ENCODE measurements around the gene PIP4K2C.
"Not testable (repeated sequence)": the region's sequence is repeated elsewhere in the genome, so short reads cannot be mapped to it uniquely, and the experiment has no call there.

PIP4K2C gene

DNA sequence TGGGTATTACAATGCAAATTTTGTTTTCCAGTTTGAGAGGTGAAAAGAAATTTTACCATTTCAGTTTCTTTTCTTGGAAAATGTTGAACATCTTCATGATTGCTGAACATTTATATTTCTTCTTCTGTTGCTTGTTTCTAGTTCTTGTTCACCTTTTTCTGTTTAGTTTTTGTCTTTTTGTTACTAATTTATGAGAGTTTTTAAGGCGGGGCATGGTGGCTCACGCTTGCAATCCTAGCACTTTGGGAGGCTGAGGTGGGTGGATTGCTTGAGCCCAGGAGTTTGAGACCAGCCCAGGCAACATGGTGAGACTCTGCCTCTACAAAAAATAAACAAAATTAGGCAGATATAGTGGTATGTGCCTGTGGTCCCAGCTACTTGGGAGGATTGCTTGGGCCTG, 30.5 kb upstream of the PIP4K2C start:
- DNase-seq (ENCODE audit: low spot score): no peak

DNA sequence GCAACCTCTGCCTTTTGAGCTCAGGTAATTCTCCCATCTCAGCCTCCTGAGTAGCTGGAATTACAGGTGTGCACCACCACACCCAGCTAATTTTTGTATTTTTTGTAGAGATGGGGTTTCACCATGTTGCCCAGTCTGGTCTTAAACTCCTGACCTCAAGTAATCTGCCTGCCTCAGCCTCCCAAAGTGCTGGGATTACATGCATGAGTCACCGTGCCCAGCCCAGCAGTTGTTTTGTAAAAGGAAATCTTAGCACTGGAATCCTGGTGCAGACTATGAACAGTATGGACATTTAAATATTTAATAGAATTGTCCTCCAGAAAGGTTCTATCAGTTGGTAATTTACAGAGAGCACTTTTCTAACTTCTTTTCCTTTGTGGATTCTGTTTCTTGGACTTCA, 29.9 kb upstream of the PIP4K2C start:
- DNase-seq (ENCODE audit: low spot score): not testable (repeated sequence)

DNA sequence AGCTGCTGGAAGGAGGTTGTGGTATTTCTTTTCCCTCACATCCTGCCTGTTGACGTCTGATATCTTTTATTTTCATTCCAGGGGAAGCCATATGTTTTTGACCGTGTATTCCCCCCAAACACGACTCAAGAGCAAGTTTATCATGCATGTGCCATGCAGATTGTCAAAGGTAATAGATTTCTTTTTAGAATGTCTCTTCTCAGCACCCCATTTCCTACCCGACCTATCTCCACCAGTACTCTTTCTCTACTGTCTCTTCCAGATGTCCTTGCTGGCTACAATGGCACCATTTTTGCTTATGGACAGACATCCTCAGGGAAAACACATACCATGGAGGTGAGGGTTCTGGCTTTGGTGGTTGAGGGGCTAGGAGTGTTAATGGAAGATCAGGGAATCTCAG, 27.6 kb upstream of the PIP4K2C start:
- no peak for DNase-seq (ENCODE audit: low spot score)

DNA sequence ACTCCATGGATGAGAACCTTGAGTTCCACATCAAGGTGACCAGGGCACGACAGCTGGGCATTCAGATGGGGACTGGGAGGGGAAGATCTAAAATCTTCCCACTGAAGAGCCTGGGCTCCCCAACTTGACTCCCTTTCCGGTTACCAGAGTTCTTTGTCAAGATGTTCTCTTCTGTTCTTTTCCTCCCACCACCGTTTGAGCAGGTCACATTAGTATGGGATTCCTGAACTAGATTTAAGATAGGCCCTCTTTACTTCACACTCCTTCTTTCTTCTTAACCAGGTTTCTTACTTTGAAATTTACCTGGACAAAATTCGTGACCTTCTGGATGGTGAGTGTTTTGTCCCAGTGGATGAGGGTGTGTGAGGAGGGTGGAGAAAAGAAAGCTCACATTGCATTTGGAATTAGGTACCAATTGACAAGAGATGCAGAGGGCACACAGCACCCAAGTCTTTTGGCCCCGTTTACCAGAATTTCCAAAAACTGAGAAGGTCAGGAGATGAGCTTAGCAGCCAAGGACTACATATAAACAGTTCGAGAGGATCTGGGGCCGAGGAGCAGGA, 26.7 kb upstream of the PIP4K2C start:
- DNase-seq (ENCODE audit: low spot score): no peak

DNA sequence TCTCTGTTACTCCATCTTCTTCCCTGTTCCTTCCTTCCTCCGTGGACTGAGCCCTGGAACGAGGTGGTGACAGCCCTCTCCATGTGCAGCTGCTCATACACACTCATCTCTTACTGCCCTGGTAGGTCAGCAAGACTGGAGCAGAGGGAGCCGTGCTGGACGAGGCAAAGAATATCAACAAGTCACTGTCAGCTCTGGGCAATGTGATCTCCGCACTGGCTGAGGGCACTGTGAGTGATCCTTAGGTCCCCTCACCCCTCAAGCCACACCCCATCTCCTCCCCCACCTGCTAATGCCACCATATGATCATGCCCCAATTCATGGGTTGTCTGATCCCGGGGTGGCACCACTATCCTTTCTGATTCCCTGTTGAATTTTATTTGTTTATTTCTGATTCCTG, 22.2 kb upstream of the PIP4K2C start:
- no peak for DNase-seq (ENCODE audit: low spot score)

DNA sequence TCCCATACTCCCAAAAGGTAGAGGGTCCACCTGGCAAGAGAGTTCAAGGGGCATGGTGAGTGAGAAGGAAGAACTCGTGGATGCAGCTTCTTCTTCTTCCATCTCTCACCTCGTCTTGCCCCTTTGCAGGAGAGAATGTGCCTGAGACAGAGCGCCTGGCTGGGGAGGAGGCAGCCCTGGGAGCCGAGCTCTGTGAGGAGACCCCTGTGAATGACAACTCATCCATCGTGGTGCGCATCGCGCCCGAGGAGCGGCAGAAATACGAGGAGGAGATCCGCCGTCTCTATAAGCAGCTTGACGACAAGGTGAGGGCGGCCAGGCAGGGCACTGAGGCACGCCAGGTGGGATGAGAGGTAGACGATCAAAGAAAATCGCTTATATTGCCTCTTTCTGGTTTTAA, 21.1 kb upstream of the PIP4K2C start:
- DNase-seq (ENCODE audit: low spot score): no peak

DNA sequence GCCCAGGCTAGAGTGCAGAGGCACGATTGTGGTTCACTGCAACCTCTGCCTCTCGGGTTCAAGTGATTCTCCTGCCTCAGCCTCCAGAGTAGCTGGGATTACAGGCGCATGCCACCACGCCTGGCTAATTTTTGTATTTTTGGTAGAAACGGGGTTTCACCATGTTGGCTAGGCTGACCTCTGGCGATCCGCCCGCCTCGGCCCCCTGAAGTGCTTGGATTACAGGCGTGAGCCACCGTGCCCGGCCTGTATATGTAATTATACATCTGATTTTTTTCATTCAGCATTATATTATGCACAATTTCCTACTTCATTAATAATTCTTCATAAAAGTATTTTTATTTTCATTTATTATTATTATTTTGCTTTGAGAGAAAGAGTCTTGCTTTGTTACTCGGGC, 20.6 kb upstream of the PIP4K2C start:
- DNase-seq (ENCODE audit: low spot score): not testable (repeated sequence)

DNA sequence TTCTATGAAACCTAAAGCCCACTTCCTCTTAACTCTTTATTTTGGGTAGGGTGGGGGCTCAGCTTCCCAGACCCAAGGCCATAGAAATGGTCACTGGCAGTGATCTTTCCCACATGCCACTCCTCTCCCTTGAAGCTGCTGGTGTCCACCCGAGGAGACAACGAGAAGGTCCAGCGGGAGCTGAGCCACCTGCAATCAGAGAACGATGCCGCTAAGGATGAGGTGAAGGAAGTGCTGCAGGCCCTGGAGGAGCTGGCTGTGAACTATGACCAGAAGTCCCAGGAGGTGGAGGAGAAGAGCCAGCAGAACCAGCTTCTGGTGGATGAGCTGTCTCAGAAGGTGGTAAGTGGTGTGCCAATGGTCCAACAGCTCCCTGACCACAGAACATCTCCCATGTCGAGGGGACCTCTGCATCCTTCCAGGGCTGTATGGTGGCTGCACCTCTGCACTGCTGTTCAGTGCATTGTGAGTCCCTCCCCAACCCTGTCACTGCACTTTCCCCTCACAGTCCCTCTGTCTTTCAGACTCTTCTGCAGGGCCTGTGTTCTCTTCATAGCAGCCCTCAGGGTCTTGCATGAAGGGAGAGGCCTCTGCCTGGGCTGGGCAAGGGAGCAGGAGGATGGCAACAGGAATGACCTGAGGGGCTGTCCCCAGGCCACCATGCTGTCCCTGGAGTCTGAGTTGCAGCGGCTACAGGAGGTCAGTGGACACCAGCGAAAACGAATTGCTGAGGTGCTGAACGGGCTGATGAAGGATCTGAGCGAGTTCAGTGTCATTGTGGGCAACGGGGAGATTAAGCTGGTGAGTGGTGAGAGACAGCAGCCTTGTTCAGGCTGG, 18.8 kb upstream of the PIP4K2C start:
- no peak for DNase-seq (ENCODE audit: low spot score)

DNA sequence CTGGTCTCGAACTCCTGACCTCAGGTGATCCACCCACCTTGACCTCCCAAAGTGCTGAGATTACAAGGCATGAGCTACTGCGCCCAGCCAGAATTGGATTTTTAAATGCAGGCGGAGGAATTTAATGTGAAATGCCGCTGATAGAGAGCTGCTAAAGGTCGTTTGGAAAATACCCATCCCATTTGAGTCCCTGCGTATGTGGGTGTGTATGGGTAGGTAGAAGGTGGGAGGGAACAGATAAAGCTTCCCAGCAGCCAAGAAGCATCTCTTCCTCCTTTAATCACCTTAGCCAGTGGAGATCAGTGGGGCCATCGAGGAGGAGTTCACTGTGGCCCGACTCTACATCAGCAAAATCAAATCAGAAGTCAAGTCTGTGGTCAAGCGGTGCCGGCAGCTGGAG, 16.2 kb upstream of the PIP4K2C start:
- DNase-seq (ENCODE audit: low spot score): no peak

DNA sequence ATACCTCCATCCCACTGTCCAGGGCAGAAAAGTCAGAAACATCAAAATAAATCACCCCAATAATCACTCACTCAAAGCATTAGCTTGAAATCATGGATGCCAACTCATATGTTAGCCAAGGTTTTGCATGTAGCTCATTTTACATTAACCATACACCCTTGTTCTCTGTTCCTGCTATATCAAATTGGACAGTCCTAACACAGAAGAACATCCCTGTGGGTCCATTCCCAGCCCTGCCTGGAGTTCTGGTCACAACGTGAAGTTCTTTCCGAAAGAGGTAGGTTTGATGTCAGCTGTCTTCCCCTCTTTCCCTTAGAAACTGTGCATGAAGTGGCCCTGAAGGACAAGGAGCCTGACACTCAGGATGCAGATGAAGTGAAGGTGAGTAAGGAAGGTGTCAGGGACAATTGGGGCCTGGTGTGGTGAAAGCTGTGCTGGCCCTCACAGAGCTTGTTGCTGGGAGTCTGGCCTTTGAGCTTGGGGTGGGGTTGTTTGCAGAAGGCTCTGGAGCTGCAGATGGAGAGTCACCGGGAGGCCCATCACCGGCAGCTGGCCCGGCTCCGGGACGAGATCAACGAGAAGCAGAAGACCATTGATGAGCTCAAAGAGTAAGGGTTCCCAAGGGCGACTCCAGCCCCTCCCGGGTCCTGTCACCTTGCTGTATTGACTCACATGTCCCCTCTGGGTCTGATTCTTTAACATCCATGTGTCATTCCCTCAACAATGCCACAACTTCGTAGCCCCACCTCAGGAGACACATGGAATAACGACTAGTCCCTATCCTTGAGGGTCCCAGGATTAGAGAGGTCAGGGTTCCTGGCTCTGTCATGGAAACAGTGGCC, 15.0 kb upstream of the PIP4K2C start:
- no peak for DNase-seq (ENCODE audit: low spot score)

DNA sequence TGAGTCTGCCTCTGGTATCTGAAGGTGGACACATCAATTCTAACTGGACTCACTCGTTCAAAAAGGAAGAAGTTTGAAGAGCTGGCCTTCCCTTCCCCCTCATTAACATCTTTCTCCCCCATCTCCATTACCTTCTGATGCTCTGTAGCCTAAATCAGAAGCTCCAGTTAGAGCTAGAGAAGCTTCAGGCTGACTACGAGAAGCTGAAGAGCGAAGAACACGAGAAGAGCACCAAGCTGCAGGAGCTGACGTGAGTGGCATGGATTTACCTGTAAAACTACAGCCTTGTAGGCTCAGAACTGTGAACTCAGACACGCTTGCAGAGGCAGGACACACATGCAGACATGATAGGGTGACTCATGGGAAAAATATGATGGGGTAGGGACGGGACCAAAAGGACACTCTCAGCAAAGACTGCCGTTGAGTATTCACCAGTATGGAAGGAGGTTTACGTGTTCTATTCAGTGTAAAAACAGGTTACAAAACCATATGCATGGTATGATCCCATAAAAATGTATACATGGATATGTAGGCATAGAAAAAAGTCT, 14.3 kb upstream of the PIP4K2C start:
- no peak for DNase-seq (ENCODE audit: low spot score)

DNA sequence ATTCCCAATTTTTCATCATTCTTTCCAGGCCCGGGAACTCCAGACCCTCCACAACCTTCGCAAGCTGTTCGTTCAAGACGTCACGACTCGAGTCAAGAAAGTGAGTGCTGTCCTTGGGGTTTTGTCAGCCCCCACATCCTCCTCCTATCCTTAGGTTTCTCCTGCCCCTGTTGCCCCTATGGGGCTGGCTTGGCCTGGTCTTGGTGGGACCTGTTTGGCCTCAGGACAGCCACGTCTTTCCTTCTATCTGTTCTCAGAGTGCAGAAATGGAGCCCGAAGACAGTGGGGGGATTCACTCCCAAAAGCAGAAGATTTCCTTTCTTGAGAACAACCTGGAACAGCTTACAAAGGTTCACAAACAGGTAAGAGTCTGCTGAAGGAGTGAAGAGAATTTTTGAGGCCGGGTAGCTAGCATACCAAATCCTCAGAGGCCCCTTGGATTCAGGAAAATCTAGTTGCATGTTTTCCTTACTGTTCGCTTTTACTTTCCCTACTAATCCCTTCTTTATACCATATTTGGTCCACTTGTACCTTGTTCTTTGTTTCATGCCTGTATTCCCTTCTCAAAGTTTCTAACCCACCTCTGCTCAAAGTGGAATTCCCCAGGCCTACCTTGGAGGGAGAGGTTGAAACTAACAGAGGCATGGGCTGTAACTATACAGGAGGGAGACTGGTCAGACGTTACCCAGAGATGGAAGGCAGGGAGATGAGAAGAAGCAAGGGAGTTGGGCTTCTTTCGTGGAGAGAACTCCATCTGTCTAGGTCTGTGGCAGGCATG, 12.8 kb upstream of the PIP4K2C start:
- DNase-seq (ENCODE audit: low spot score): no peak

DNA sequence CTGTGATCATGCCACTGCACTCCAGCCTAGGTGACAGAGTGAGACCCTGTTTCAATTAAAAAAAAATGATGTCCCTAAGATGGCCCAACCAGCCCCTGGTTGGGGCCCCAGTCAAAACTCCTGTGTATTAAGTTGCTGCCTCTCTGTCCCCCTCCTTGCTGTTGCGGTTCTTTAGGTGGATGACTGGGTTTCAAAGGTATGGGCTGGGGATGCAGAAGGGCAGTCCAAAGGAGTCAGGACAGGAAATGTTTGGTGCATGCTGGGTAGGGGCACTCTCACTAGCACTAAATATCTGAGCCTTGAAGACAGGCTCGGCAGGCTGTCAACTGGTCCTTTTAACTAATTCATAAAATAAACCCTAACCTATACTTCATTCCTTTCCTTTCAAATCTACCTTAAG, 12.0 kb upstream of the PIP4K2C start:
- DNase-seq (ENCODE audit: low spot score): no peak

DNA sequence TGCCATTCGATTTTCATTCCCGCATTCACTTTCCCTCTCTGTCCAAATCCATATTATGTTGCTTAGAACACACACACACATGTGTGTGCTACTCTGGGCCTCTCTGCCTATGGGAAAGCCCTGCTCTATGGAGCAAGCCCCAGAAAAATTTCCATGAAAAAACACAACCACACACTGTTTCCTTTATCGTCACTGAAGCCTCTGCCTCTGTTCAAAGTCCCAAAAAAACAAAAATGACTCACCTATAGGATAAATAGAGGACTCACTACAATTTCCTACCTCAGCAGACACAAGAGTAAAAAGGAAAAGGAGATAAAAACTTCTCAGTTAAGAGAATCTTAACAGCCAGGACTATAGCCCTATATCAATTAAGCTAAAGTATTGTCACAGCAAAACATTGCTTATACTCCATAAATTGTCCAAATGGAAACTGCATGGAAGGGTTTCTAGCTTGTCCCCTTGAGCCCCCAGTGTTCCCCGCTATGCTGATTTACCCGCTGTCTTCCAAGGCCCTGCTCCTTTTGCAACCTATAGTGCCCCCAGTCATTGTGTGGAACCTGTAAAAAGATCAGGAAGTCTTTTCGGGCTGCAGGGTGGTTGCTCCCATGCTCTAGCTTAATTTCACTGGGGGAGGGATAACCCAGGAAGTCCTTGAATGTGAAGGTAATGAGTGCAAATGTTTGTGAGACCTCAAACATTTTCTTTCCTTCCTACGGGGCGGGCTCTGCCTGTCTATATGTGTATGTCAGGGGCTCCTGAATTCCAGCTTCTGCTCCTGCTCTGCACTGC, 11.1 kb upstream of the PIP4K2C start:
- no peak for DNase-seq (ENCODE audit: low spot score)

DNA sequence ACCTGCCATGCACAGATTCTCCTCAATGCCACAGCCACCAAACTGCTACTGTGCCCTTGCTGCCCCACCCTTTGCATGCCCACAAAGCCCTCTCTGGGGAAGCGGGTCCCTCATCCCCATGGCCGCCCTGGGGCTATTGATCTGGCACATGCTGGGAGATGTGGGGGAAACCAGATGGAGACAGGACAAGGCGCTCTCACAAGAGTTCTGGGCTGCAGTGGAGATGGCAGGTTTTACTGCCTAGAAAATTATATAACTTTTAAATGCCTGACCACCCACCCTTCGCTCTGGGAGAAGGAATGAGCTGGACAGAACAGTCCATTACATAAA, 10.6 kb upstream of the PIP4K2C start:
- no peak for DNase-seq (ENCODE audit: low spot score)

DNA sequence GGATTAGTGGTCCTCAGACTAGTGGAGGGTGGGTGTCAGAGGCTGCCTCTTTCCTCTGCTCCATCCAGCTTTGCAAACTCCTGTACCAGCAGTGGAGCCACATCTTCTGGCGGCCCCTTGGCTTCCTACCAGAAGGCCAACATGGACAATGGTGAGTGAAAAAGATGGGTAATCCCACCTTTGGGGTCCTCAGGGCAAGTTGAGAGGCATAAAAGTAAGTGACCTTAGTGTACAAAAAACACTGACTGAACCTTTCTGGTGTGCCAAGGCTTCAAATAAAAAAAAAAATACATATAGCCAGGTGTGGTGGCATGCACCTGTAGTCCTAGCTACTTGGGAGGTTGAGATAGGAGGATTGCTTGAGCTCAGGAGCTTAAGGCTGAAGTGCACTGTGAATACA, 9.2 kb upstream of the PIP4K2C start:
- no peak for DNase-seq (ENCODE audit: low spot score)

DNA sequence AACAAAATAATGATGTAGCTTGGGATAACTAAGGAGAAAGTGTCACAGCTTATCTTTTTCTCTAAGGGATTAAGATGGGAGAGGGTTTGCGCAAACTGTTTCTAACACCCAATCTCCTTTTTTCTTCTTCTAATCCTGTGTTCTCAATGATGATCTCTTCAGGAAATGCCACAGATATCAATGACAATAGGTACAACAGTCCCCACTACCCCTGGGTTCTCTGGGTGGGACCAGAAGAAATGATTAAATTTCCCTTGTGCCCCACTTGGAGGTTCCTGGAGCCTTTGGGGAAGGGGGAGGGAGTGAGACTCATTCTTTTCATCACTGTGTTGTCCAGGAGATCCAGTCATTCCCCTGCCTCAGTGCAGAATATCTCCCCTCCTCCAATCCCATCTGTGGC, 8.6 kb upstream of the PIP4K2C start:
- DNase-seq (ENCODE audit: low spot score): no peak

DNA sequence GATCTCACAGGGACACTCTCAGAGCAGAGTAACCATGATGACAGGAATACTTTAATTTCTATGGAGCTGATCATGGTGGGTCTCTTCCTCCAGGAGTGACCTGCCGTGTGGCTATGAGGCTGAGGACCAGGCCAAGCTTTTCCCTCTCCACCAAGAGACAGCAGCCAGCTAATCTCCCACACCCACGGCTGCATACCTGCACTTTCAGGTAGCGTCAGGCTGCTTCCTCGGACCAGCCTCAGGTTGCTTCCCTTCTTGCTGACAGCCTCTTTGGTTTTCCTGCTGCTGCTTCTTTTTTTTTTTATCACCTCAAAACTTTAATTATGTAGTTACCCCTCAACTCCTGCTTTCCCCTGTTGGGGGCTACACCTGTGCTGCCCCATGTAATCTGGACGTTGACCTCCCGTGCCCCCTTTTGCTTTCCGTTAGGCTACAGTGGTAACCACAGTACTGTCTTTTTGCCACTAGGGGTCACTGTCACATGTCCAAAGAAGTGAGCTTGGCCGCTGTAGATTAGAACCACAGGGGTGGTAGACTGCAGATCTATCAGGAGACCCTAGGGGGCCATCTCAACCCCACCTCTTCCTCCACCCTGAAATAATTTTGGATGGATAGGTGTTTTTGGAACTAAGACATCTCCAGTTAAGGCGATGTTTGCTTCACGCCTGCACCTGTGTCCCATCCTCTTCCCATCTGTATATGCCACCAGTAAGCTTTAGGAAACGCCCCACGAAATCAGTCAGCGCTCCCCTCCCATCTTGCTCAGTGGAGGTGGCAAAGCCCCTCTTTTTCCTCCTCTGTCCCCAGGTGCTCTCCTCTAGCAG, 7.8 kb upstream of the PIP4K2C start:
- peak; percentile 81 for DNase-seq (ENCODE audit: low spot score)

DNA sequence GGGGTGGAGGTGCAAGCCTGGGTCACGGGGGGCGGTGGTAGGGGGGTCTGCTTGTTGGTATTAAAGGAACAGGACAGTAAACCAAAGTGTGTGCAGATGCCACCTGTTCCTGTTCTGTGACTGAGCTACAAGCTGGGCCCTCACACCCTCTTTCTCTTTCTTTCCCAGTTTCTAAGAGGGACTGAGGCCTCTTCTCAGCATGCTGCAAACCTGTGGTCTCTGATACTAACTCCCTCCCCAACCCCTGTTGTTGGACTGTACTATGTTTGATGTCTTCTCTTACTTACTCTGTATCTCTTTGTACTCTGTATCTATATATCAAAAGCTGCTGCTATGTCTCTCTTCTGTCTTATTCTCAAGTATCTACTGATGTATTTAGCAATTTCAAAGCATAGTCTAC, 6.9 kb upstream of the PIP4K2C start:
- no peak for DNase-seq (ENCODE audit: low spot score)

DNA sequence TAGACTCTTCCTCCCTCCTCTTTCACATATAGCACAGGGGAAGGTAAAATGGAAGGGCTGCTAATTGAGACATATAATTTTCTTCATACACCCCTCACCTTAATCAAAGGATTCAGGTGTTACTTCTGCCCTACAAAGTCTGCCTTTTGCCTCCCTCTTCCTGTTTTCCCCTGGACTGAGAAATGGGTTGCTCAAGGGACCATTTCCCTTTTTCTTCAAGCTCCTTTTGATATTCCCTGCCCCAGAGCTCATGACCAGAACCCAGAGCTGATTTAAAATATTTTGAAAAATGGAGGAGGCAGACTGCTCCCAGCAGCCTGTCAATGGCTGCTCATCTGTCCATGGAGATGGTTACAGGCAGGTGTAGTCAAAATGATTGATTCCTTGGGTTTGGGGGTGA, 6.3 kb upstream of the PIP4K2C start:
- DNase-seq (ENCODE audit: low spot score): no peak

Measured in CD4-positive, alpha-beta T cell treated with Interleukin-6 at 100 ng/mL for 8 hours (primary cell).